GM12878 (cell line): Measurements from ENCODE around the gene DKK3. TPM values are rescaled to one million over a fixed set of nuclear protein-coding genes. Genes with fewer than 3 reads are reported as not detected.

Experiments
- ATAC-seq: fragments of 200-7000 bp; cut with Tn5 transposase; 3 replicates; pipeline ENCODE4 v1.9.1; 2020; ENCODE audit warnings: mild to moderate bottlenecking, moderate library complexity
- BruUV-seq: library from RNA; stranded (reverse); fragments of 400-500 nt; replicated peaks from 2 replicates; lab custom pipeline; 2021; lab: Mats Ljungman, UMichigan
- CTCF ChIA-PET: fragments of 300-600 bp; sonication (Branson Sonifier 250); formaldehyde crosslinking; extraction: SDS; loops from one replicate; lab custom pipeline; 2021; ENCODE audit warnings: inconsistent platforms; lab: Yijun Ruan, JAX
- POLR2A ChIA-PET: fragments of 350-600 bp; formaldehyde crosslinking; extraction: SDS; loops from one replicate; lab custom pipeline; 2021; ENCODE audit warnings: inconsistent platforms; lab: Charles Lee
- RAD21 ChIA-PET: fragments of 300-600 bp; sonication (Branson Sonifier 250); formaldehyde crosslinking; loops from one replicate; lab custom pipeline; 2023; ENCODE audit warnings: antibody characterized with exemption; ENCODE audit not compliant: unreplicated experiment; lab: Charles Lee
- SMC1A ChIA-PET: fragments of 300-600 bp; sonication (Branson Sonifier 250); formaldehyde crosslinking; loops from one replicate; lab custom pipeline; 2023; ENCODE audit not compliant: unreplicated experiment, uncharacterized antibody; lab: Charles Lee
- DNase-seq: peaks from one replicate; pipeline ENCODE4 v3.0.0-alpha.2; 2011; ENCODE audit warnings: low read depth, low spot score
- FAIRE-seq: peaks from 3 replicates; lab custom pipeline; 2011; peaks lifted over from hg19 to GRCh38; lab: Jason Lieb, UNC
- H2AFZ ChIP-seq: 2 replicates; pipeline ENCODE4 v1.6.0; 2011; ENCODE audit warnings: low read depth, low read length, control low read depth; ENCODE audit not compliant: control insufficient read depth
- H3K27ac ChIP-seq: 2 replicates; pipeline ENCODE4 v1.5.1; 2011; ENCODE audit warnings: control low read depth; ENCODE audit not compliant: control insufficient read depth, insufficient read depth
- H3K27me3 ChIP-seq, 2 experiments: replicated peaks in 1 of 2; 2 replicates each; pipeline versions ENCODE4 v1.6.0 to v1.6.1; 2011; ENCODE audit warnings: low read length in 1 of 2; ENCODE audit not compliant: control insufficient read depth in 2 of 2, insufficient read depth in 2 of 2
- H3K36me3 ChIP-seq, 2 experiments: 2 replicates each; pipeline ENCODE4 v1.5.1; 2011; ENCODE audit warnings: low read length in 1 of 2; ENCODE audit not compliant: control insufficient read depth in 2 of 2, insufficient read depth in 2 of 2
- H3K4me1 ChIP-seq: 2 replicates; pipeline ENCODE4 v1.6.1; 2011; ENCODE audit warnings: mild to moderate bottlenecking, low read length, moderate library complexity, mixed read lengths; ENCODE audit not compliant: control insufficient read depth, insufficient read depth
- H3K4me2 ChIP-seq: 2 replicates; pipeline ENCODE4 v1.6.0; 2011; ENCODE audit warnings: control low read depth; ENCODE audit not compliant: control insufficient read depth, insufficient read depth
- H3K4me3 ChIP-seq: fragments of 200-600 bp; sonication (generic); 2 replicates; pipeline ENCODE4 v1.5.1; 2016
- H3K79me2 ChIP-seq: 2 replicates; pipeline ENCODE4 v1.6.0; 2011; ENCODE audit warnings: low read length; ENCODE audit not compliant: control insufficient read depth, insufficient read depth
- H3K9ac ChIP-seq: 2 replicates; pipeline ENCODE4 v1.8.0; 2011; ENCODE audit warnings: low read length, control low read depth, mixed read lengths; ENCODE audit not compliant: control insufficient read depth, insufficient read depth
- H3K9me3 ChIP-seq: replicated peaks from 3 replicates; pipeline ENCODE4 v1.5.1; 2011; ENCODE audit warnings: mild to moderate bottlenecking, low read length; ENCODE audit not compliant: control insufficient read depth, insufficient read depth
- H4K20me1 ChIP-seq: 2 replicates; pipeline ENCODE4 v1.6.0; 2011; ENCODE audit not compliant: control insufficient read depth, insufficient read depth
- ASH2L ChIP-seq: fragments of 300-600, 200-600 bp; sonication (generic); IDR thresholded peaks from 2 replicates; pipeline ENCODE4 v1.6.1; 2017; ENCODE audit warnings: low read depth, mild to moderate bottlenecking, borderline replicate concordance
- PBX3 ChIP-seq: IDR thresholded peaks from 2 replicates; pipeline ENCODE4 v1.6.1; 2011; ENCODE audit warnings: mild to moderate bottlenecking, low read depth, low read length, moderate library complexity; ENCODE audit not compliant: insufficient replicate concordance
- POLR2AphosphoS5 ChIP-seq: IDR thresholded peaks from 2 replicates; pipeline ENCODE4 v1.6.1; 2011; ENCODE audit warnings: mild to moderate bottlenecking, low read length, inconsistent platforms
- STAT3 ChIP-seq: IDR thresholded peaks from 2 replicates; pipeline ENCODE4 v1.6.1; 2011; ENCODE audit warnings: low read depth, low read length, improper control_type of control experiment
- ZBTB11 ChIP-seq: fragments of 450-650 bp; formaldehyde crosslinking; IDR thresholded peaks from 2 replicates; pipeline ENCODE4 v1.5.0; 2022; ENCODE audit warnings: mild to moderate bottlenecking, missing genetic modification characterization
- WGBS: methylation state at CpG from one replicate; pipeline ENCODE4 v1.1.6; 2016; ENCODE audit warnings: low lambda C conversion rate; ENCODE audit not compliant: insufficient replicate concordance, insufficient coverage; ENCODE audit errors: missing lambda C conversion rate; 5-methylcytosine and 5-hydroxymethylcytosine counted together
- in situ Hi-C: fragments of 300-500 bp; cut with MboI; formaldehyde crosslinking; loops from 9 replicates; pipeline ENCODE4 v1.14.3; 2018; ENCODE audit warnings: mixed read lengths
- intact Hi-C: fragments of 100-400 bp; cut with micrococcal nuclease; formaldehyde crosslinking; loops from one replicate; pipeline ENCODE4 v1.14.2; 2022; ENCODE audit not compliant: unreplicated experiment
- polyA plus RNA-seq, 11 experiments: library from polyadenylated mRNA; depleted of rRNA in 4 of 11; unstranded in 6 of 11; stranded (reverse) in 5 of 11; fragments of >200 nt; fragmentation: Nextera tagmentation in 4 of 11; fragmentation: Illumina TruSeq in 1 of 11; extraction: Ambion mirVana in 4 of 11; extraction: Trizol in 1 of 11; gene quantifications; 1 replicate in 1 of 11; 2 replicates in 10 of 11; pipeline versions ENCODE4 v1.2.1 to v1.2.3, GENCODE V29; 2011 to 2016; ENCODE audit warnings: inconsistent platforms in 2 of 11, missing spikeins in 2 of 11, low read depth in 1 of 11
- total RNA-seq, 4 experiments: library from RNA; depleted of rRNA in 3 of 4; stranded (reverse); fragments of >200 nt in 3 of 4; fragmentation: Illumina TruSeq in 1 of 4; extraction: Trizol in 1 of 4; gene quantifications; 2 replicates each; pipeline versions ENCODE4 v1.2.1 to v1.2.3, GENCODE V29; 2013 to 2021

Gene DKK3
- total and polyA plus RNA-seq, 10 of the 15 experiments (the other 5 are each of a cell fraction or from before 2014, with no cell fraction given): 0.07 to 0.16 (median 0.15) TPM; not detected in 7

- BruUV-seq: no TSS peak
- ChIA-PET SMC1A (no interaction called here), POLR2A (no interaction called here), CTCF (no interaction called here), RAD21 (no interaction called here)
- peaks cover 3% of the 10 kb centered on the region; the same call in 1 of the 2 replicates for H3K4me1 ChIP-seq
- no peak overlapping the region for H3K4me3 ChIP-seq
- peaks cover 5% of the 10 kb centered on the region; the same call in 1 of the 3 replicates for H3K9me3 ChIP-seq
- H3K4me2 ChIP-seq: no peak overlapping the region
- H3K79me2 ChIP-seq: no peaks in the 10 kb centered on the region
- WGBS: 0% methylated on average over 1 of the region's 1 CpG
- ATAC-seq: no peak
- intact Hi-C loops (no loop called here), in situ Hi-C loops (no loop called here)
- H4K20me1 ChIP-seq: no peaks in the 10 kb centered on the region
- no peaks in the 10 kb centered on the region for H3K36me3 ChIP-seq
- H3K9ac ChIP-seq: no peak overlapping the region
- no peak for TF ChIP-seq ASH2L
- no peak for TF ChIP-seq STAT3
- no peak for TF ChIP-seq ZBTB11 (CRISPR knock-in tag)
- no peak for TF ChIP-seq POLR2AphosphoS5
- TF ChIP-seq PBX3: no peak
- no peak overlapping the region for H2AFZ ChIP-seq
- FAIRE-seq: no peak
- H3K27ac ChIP-seq: no peak overlapping the region
- no peaks in the 10 kb centered on the region for H3K27me3 ChIP-seq
- DNase-seq: no peak
Observed at GRCh38 chr11:12023015-12023414, 14.6 kb upstream of the DKK3 start.
